ENCODE measurements around the gene NR2C2.

DNA sequence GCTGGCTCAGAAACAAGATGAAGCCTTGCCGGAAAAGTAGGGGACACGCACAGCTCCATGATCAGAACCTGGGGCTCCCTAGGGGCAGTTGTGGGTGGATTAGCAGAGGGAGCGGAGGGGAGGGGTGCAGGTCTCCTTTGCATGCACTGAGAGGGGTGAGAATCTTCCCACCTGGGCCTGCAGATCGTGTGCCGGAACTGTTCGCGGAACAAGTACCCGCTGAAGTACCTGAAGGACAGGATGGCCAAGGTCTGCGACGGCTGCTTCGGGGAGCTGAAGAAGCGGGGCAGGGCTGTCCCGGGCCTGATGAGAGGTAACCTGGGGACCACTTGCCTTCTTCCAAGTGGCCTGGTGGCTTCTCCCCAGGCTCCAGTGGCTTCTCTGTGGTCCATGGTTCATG, 24.5 kb upstream of the NR2C2 start:
- TF ChIP-seq, protein P1, sequence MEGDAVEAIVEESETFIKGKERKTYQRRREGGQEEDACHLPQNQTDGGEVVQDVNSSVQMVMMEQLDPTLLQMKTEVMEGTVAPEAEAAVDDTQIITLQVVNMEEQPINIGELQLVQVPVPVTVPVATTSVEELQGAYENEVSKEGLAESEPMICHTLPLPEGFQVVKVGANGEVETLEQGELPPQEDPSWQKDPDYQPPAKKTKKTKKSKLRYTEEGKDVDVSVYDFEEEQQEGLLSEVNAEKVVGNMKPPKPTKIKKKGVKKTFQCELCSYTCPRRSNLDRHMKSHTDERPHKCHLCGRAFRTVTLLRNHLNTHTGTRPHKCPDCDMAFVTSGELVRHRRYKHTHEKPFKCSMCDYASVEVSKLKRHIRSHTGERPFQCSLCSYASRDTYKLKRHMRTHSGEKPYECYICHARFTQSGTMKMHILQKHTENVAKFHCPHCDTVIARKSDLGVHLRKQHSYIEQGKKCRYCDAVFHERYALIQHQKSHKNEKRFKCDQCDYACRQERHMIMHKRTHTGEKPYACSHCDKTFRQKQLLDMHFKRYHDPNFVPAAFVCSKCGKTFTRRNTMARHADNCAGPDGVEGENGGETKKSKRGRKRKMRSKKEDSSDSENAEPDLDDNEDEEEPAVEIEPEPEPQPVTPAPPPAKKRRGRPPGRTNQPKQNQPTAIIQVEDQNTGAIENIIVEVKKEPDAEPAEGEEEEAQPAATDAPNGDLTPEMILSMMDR (optimal IDR thresholded peaks at IDR 0.05 in 1 of 3, IDR thresholded peaks at IDR 0.05 in 1 of 3, conservative IDR thresholded peaks at IDR 0.05 in 1 of 3; ENCODE audit: extremely low read depth in 1 of 3, insufficient read depth in 2 of 3, low read length in 3 of 3), result no peak
- no peak for TF ChIP-seq EZH2 (IDR thresholded peaks at IDR 0.05; ENCODE audit: low read length)

Measured in keratinocyte (primary cell).